Erythroblast (primary cell): Measurements from ENCODE around the gene KSR1.
"Not testable (repeated sequence)": the region's sequence is repeated elsewhere in the genome, so short reads cannot be mapped to it uniquely, and the experiment has no call there.

Source experiments
- GATA1 ChIP-seq: IDR thresholded peaks from 2 replicates; pipeline ENCODE4 v1.6.1; 2011; ENCODE audit warnings: low read depth, mild to moderate bottlenecking, control low read depth, low read length, moderate library complexity
- POLR2A ChIP-seq: IDR thresholded peaks from 2 replicates; pipeline ENCODE4 v1.6.1; 2011; ENCODE audit warnings: mild to moderate bottlenecking, low read length

GRCh38 chr17:27653449-27653971 lies 197.3 kb downstream of the KSR1 start:
- not testable (repeated sequence) for TF ChIP-seq POLR2A, GATA1
